NCI-H510A treated with DMSO at 0.1 percent for 48 hours (cell line): Measurements from ENCODE around the gene ATIC.

ENCODE experiments used
- DNase-seq: peaks from one replicate; lab custom pipeline; 2025; lab: John Stamatoyannopoulos, UW

ATIC gene

DNA sequence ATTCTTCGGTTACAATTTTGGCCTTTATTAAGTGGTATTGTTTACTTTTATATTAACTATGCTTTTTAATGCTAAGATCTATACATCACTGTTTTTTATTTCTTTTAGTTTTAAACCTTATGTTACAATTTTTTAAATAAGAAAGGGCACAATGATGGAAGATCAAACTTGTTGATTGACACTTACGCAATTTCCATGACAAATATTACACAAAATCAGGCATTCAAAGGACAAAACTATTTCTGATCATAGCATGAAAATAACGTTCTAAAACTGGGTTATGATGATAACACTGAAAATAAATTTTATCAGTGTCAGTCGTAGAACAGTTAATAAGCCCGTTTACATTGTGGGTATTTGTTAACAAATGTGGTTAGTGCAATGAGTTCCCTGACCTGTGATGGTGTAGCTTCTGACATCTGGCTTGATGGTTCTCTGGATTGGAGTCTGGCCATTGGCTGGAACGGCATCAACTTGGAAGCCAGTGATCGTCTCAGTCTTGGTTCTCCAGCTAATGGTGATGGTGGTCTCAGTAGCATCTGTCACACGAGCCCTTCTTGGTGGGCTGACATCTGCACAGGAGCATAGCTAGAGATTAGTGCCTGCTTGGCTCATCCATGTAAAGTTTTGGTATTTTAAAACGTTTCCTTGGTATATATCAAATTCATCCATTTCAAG, 64.4 kb downstream of the ATIC start:
- no peak for DNase-seq

DNA sequence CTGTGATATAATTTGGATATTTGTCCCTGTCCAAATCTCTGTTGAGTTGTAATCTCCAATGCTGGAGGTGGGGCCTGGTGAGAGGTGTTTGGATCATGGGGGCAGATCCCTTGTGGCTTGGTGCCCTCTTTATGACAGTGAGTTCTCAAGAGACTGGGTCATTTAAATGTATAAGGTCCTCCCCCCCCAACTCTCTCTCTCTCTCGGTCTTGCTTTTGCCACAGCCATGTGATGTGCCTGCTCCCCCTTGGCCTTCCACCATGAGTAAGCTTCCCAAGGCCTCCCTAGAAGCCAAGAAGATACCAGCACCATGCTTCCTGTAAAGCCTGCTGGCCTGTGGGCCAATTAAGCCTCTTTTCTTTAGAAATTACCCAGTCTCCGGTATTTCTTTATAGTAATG, 65.4 kb downstream of the ATIC start:
- no peak for DNase-seq

DNA sequence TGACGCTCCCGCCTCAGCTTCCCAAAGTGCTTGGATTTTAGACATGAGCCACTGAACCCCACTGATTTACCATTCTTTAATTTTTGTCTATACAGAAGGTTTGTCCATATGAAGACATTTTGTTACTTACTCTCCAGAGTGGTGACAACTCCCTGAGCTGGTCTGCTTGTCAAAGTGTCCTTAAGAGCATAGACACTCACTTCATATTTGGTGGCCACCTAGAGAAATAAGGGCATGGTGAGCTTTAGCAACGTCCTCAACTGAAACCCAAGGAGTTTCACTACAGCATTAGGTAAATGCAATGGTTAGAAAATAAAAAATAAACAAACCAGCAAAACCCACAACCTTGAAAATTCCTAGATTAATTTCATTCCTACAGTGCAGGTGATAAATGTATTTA, 66.2 kb downstream of the ATIC start:
- no peak for DNase-seq

DNA sequence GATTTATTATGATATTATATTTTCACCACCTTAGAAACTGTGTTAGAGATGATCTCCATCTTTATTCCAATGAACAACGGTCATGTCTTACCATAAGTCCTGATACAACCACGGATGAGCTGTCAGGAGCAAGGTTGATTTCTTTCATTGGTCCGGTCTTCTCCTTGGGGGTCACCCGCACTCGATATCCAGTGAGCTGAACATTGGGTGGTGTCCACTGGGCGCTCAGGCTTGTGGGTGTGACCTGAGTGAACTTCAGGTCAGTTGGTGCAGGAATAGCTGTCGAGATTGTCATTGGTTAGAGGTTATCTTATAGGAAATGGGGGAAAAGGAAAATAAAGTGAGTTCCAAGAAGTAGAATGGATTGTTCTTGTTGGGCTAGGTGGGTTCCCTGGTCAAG, 67.2 kb downstream of the ATIC start:
- DNase-seq, result no peak

DNA sequence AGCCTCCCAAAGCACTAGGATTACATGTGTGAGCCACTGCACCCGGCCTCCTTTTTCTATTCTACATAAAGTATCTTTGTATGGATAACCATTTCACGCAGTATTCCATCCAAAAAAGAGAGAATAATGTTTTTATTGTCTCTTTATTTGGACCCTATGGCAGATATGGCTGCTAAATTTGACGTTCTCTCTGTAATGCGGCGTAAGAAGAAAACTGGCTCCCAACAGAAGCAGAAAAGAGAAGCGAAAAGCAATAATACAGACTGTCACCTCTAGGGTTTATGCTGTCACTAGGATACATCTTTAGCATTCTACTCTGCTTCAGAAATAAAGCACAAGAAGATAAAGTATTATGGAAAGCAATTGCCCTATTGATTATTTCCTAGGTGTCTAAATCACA, 68.1 kb downstream of the ATIC start:
- no peak for DNase-seq

DNA sequence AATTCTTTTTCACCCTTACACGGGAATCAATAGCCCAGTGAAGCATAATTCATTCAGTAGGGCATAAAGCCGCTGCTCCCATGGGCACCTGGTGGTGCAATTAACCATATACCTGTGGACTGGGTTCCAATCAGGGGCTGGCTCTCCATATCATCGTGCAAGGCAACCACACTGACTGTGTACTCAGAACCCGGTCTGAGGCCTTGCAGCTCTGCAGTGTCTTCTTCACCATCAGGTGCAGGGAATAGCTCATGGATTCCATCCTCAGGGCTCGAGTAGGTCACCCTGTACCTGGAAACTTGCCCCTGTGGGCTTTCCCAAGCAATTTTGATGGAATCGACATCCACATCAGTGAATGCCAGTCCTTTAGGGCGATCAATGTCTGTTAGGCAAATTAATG, 68.8 kb downstream of the ATIC start:
- no peak for DNase-seq

DNA sequence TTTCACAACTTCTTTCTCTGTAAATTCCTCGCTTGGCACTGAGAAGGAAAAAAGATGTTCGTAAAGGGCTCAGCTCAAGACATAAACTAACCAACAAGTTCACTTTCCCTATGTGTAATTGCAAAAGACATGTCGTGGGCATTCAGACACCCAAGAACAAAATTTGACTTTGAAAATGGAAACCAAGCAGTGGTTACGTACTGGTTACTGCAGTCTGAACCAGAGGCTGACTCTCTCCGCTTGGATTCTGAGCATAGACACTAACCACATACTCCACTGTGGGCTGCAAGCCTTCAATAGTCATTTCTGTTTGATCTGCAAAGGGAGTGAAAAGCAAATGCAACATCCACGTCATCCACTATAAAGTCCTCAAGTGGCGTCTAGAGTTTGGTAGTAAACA, 70.2 kb downstream of the ATIC start:
- no peak for DNase-seq

DNA sequence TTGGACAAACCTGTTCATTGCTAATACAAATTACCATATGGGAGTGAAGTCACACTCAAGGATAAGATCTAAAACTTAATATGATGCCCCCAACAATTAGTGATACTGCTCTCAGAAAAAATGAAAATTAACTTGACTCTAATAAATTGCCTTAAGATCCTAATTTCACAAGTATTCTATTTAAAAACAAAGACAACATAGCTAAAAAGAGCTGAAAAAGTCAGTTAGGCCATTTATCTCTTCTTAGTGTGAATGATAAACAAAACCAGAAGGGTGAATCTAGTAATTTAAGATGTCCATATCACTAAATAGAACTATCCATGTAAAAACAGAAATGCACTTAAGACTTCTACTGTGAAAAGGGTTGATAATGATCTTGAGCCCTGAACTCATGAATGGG, 70.6 kb downstream of the ATIC start:
- DNase-seq, result no peak

DNA sequence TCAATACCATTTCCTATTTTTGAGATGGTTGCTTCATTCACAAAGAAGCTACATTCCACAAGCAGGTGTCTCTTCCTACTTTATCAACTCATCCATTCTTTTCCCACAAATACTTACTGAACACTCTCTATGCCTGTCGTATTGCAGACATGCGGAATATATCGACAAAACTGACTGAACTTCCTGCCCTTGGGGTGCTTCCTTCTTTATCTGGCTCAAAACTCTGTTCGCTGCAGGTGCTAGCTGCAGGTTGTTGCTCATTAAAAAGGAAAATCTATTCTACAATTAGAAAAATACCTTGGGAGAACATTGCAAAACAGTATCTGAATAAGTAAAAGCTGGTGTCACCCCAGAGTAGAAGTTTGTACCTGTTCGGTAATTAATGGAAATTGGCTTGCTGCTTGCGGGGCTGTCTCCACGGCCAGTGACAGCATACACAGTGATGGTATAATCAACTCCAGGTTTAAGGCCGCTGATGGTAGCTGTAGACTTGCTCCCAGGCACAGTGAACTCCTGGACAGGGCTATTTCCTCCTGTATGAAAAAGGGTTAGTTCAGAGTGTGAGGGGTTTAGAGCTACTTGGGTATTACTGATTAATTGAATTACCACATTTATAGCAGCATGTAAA, 71.9 kb downstream of the ATIC start:
- DNase-seq, result no peak

DNA sequence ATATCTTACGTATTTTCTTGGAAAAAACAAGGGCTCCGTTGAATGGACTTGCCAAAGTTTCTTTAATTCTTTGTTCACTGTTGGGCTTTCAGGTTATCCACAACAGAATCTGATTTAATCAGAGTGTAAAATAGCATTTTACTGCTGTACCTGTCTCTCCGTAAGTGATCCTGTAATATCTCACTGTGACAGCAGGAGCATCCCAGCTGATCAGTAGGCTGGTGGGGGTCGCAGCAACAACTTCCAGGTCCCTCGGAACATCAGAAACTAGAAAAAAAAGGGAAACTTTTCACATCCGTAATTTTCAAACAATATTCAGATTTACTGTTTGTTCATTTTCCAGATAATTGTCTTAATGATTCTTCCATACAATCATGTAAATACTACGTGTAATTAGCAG, 72.9 kb downstream of the ATIC start:
- no peak for DNase-seq

DNA sequence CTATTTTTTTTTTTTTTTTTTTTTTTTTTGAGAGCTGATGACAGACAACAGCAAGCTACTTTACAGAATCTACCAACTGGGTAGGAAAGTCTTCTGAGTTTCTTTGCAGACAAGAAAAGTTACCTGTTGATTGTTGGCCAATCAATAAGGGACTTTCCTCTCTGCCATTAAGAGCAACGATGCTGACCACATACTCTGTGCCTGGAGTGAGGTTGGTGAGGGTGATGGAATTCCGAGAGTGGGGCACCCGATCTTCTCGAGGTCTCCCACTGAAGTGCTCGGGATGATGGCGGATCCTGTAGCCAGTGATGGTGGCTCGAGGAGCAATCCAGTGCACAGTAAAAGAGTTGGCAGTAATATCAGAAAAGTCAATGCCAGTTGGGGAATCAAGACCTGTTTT, 74.7 kb downstream of the ATIC start:
- DNase-seq, result no peak

DNA sequence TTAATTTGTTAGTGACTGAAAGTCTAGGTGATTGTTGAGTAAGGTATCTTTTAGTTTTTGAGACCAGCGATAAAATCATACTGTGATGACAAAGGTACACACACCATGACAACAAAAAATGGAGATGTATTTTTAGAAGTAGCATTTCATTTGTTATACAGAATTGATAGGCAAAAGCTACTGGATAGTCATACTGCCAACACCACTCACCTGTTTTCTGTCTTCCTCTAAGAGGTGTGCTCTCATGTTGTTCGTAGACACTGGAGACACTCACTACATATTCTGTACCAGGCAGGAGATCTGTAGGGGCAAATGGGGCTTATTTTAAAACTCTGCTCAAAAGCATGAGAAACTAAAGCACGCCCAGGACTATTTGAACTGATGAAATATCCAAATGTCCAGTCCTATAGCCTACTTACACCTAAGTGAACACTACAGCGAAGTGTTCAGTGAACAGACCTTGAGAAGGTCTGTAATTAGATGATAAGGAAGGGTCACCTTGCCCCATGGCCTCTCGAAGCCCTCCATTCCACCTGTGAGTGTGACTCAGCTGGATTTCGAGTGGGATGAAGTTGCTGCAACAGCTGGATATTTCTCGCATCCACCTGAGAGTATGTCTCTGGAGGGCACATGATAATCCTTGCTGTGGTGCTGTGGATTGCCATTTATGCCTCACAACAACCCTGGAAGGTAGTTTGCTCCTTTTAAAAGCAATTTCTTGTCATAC, 76.3 kb downstream of the ATIC start:
- DNase-seq, result no peak

DNA sequence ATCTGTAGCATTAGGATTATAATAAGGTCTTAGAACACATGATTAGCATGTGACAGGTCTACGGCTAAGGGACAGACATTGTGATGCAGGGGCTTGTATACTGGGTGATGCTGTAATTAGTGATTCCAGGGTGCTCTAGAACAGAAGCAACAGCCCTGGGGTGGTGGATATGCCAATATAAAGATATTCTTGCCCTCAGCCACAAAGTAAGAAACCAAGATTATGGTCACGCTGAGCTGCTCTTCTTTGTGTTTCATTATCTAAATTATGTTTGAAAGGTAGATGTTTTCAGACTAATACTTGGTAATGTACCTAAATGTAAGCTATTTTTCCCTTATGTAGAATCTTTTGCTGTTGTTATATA, 78.7 kb downstream of the ATIC start:
- no peak for DNase-seq

DNA sequence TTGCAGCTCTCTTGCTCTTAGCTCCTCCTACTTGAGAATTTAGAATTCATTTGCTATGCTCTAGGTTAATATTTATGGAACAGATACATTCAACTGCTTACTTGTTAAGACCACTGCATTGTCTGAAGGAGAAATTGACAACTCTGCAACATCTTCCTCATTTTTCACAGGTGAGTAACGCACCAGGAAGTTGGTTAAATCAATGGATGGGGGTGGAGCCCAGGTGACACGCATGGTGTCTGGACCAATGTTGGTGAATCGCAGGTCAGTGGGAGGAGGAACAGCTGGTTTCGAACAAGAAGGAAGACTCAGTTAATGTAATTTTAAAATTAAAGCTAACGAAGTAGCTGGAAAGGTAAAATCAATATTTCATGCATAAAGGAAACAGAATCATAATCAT, 79.7 kb downstream of the ATIC start:
- no peak for DNase-seq

DNA sequence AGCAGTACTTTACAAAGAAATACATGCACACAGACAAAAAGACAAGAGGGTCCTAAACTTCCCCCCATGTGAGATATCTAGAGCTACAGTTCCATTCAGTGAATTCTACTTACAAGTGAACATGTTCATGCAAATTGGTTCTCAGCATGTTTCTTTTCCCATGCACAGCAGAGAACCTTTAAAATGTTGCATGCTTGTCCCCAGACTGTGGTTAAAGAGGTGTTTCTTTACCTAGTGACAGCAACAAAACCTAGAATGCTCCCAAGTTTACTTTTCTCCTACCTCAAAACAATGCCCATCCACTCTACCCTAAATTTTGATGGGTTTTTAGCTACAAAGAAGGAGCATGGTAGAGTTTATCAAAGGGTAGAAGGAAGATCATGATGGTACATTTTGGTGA, 80.3 kb downstream of the ATIC start:
- DNase-seq, result no peak

DNA sequence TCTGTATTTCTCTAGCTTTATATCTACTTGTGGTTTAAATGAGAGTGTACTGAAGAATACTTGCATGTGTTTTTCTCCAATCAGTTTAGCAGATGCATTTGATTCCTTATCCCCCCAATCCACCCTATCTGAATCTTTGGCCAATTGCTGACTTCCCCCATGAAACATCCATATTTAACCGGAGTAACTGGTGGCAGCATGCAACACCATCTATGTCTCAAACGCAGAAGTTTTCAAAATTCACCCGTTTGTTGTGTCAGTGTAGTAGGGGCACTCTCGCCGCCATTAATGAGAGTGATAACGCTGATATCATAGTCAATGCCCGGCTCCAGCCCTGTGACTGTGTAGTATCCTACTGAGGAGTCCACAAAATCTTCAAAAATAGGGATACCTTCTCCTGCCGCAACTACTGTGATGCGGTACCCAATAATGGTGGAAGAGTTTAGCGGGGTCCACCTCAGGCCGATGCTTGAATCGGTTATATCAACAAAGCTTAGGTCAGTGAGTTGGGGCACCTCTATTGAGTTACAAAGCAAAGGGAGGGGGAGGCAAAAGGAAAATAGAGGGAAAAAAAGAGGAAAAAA, 80.9 kb downstream of the ATIC start:
- no peak for DNase-seq

DNA sequence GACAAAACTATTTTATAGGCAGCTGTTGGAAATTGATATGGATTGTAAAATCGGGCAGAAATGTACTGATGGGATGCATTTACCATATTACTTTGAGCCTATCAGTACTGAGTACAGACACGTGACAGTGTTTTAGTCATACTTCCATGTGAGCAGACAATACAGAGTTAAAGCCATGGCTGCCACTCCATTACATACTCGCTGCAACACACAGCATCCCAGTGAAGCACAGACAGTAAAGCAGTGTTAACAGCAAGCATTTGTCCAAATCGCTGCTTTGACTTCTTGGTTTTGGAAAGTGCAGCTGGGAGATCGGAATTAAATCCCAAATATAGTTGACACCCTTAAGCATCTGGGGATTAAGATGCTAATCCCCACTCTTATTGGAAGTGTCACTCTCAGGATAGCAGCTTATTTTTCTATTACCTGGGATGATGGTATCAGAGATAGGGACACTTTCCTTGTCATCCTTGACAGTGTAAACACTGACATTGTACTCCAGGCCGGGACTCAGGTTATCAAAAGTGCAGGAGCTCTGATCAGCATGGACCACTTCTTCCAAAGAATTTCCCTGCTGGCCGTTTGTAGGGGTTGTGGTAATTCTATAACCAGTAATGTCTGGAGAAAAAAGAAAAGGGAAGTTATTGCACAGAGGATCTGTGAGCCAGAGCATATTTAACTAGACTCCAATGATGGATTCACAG, 82.4 kb downstream of the ATIC start:
- no peak for DNase-seq

DNA sequence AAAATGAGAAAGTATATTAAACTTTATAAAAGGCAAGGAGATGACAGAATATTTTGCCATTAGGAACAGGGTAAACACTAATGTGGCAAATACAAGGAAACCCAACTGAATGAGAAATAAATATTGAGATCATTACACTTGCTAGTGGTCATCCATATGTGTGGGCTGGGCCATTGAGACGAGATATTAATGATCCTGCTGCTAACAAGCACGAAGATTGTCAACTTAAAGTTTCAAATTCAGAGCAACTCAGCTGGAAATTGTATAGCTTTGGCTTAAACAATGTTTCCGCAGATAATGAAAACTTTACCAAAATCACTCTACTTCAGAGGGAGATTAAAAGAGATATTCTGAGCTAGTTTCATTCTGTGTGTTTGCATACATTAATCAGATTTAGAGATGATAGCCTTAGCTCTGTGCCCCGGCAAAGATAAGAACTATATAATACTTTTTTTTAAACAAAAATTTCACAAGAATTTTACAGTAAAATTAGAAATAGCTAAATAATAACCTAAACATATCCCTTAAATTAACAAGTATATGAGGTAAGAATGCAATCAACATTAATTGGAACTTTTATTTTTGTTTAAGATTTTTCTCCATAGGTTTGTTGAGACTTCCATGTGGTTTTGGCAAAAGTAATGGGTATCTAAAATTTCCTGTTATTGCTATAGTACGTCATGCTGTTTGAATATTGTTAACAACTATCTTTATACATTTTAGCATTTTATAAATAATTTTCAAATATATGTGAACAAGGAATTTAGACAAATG, 84.0 kb downstream of the ATIC start:
- no peak for DNase-seq

DNA sequence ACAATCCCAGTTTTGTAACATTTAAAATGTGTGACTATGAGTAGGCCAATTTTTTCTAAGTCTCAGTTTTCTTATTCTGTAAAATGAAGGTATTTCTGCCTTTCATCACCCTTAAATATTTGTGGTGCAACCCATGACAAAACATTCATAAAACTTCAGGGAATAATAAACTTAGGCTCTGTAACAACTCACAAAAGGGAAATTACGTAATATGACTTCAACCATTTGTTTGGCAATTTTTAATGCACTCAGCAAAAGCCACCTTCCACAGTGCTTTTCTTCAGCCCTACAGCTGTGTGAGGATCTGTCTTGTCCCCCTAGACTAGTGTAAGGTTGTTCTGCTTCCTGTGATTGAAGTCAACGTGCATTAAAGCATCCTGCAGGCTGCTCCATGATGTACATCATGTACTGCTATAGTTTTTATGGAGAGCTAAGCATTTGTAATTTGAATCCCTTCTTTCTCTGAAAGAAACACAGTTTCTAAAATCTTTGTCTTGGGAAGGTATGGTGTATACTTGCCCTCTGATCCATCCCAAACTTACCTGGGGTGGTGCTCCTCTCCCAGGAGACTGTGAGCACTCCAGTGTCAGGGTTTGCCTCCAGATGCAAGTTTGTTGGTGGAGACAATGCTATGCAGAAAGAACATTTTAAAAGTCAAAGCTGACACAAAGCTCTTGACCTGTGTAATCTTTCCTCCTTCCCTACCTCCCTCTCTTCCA, 84.9 kb downstream of the ATIC start:
- no peak for DNase-seq

DNA sequence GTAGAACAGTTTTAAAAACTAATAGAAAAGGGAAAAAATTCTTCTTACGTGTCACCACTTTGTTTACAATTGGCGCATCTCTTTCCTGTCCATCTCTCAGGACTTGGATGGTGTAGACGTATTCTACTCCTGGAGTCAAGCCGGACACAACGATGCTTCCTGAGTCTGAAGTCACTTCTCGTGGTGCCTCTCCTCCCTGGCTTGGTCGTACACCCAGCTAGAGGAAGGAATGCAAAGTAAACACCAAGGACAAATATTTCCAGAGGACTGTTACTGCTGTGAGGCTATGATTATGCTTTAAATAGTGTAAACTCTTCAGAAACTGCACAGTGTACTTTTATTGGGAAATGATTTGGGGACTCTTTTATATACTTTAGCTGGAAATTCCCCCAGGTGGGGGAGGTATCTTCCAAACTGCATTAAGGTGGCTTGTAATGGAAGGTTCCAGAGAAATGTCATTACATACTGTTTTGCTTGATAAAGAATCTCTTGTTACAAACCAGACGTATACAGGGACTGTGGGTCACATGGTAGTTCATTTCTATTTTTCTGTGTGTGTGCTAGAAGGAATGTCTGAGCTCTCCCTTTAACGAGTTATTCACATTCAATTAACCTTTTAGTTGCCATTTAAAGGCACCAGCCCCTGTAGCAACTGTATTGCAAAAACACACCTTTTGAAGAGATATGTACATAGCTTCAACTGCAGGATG, 85.9 kb downstream of the ATIC start:
- DNase-seq, result no peak
